GM19372 (cell line): ENCODE measurements around the gene GALR3.

Source experiments
- ATAC-seq: cut with Tn5 transposase; IDR thresholded peaks from one replicate; pipeline ENCODE4 v1.9.1; 2021; ENCODE audit warnings: mild to moderate bottlenecking, low read depth, moderate library complexity; ENCODE audit not compliant: unreplicated experiment

Gene GALR3

GRCh38 chr22:37820350-37820749, 2.8 kb upstream of the GALR3 start:
- ATAC-seq, result no peak

- ATAC-seq, result no peak
Observed at GRCh38 chr22:37822079-37822833, 926 bp upstream of the GALR3 start.

- no peak for ATAC-seq
Observed at GRCh38 chr22:37824674-37825641, 1.8 kb downstream of the GALR3 start.

GRCh38 chr22:37827056-37827455, 3.9 kb downstream of the GALR3 start:
- no peak for ATAC-seq

- ATAC-seq, result no peak
Observed at GRCh38 chr22:37830093-37830842, 7.1 kb downstream of the GALR3 start.

GRCh38 chr22:37831472-37831871, 8.3 kb downstream of the GALR3 start:
- ATAC-seq, result no peak

GRCh38 chr22:37832022-37832857, 9.1 kb downstream of the GALR3 start:
- ATAC-seq, result no peak

- no peak for ATAC-seq
Observed at GRCh38 chr22:37842015-37842793, 19.0 kb downstream of the GALR3 start.

- peak; percentile 36 for ATAC-seq
Observed at GRCh38 chr22:37843741-37844089, 20.5 kb downstream of the GALR3 start.

- ATAC-seq, result no peak
Observed at GRCh38 chr22:37844904-37845329, 21.7 kb downstream of the GALR3 start.

GRCh38 chr22:37846433-37846832, 23.3 kb downstream of the GALR3 start:
- ATAC-seq, result no peak

GRCh38 chr22:37848587-37849088, 25.5 kb downstream of the GALR3 start:
- no peak for ATAC-seq

GRCh38 chr22:37849089-37849751, 26.0 kb downstream of the GALR3 start, which contains the start of gene EIF3L:
TSS of gene EIF3L (plus strand) at chr22:37849419. CDS start at chr22:37849450, 31 bp downstream.
- ATAC-seq, result peak; percentile 48

- no peak for ATAC-seq
Observed at GRCh38 chr22:37850801-37851200, 27.6 kb downstream of the GALR3 start.

- no peak for ATAC-seq
Observed at GRCh38 chr22:37852418-37852817, 29.2 kb downstream of the GALR3 start.

GRCh38 chr22:37854946-37855345, 31.8 kb downstream of the GALR3 start:
- ATAC-seq, result no peak

- ATAC-seq, result no peak
Observed at GRCh38 chr22:37855462-37855861, 32.3 kb downstream of the GALR3 start.

GRCh38 chr22:37860796-37861421, 37.7 kb downstream of the GALR3 start:
- ATAC-seq, result no peak
